Measurements from ENCODE around the gene SLC37A1.
"Not testable (repeated sequence)": the region's sequence is repeated elsewhere in the genome, so short reads cannot be mapped to it uniquely, and the experiment has no call there.

SLC37A1 gene

DNA sequence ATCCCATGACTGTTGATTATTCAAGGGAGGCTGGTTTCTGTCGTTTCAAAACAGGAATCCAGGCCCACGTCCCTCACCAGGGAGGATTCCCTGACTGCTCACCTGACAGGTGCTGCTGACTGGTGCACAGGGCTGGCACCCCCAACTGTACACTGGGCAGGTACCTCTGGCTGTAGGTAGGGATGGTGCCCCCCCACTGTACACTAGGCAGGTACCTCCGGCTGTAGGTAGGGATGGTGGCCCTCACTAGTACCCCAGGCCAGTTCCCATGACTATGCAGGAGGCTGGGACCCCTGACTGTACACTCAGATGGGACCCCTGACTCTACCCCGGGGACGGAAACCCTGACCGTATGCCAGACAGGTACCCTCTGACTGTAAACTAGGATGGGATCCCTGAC lies 106.2 kb downstream of the SLC37A1 start:
- no peak for DNase-seq (ENCODE audit: low read depth)

DNA sequence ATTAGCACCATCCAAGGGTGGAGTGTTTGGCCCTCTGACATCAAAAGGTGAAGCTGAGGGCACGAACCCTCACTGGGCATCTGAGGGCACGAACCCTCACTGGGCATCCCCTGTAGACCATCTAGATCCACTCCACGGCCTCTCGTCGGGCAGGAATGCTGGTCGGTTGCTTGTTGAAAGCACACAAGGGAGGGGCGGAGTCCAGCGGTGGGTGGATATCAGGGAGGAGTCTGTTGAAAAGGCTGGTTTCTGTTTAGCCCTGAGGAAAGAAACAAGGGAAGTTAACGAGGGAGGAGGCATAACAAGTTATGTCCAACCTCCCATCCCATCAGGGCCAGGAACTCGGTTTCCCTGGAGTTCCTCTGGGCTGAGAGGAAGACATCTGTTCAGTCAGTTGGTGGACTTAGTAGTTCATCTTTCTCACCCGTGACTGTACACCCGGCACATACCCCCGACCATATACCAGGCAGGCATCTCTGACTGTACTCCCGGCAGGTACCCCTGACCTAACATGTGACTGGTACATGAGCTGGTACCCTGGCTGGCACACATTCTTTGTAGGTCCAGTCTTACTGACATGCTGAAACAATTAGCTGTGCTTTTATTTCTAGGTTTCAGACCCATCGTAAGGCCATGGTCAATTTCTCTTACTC lies 107.6 kb downstream of the SLC37A1 start:
- DNase-seq (ENCODE audit: low read depth): no peak

DNA sequence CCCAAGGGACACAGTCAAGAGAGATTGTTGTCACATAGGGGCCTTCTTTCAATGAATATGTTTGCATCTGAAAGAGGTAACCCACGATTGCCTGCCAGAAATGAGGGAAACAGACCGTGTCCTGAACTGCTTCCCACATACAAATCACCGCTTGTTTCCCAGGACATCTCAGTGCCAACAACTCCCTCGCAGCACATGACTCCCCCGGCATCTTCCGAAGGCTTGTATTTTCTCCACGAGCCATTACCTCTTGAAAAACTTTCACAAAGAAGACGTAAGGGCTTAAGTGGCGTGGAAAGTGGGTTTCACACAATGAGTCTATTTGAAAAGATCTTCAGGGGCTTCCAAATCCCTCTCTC lies 108.1 kb downstream of the SLC37A1 start:
- DNase-seq (ENCODE audit: low read depth): no peak

DNA sequence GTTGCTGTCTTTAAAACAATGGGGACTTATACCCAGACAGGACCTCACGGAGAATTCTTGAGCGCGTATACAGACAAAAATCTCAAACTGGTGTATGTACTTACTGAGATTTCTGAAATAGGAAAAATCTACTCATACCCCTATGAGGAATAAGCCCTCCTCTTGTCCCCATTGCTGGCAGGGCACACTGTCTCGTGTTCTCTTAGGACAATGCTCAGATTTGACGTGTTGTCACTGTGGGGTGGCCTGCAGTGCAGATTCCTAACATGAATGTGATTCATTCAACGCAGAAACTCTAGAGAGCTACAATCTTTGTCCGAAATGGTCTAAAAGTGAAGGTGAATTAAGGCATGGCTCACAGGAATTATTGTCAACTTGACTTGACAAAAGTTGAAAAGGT lies 108.6 kb downstream of the SLC37A1 start:
- no peak for DNase-seq (ENCODE audit: low read depth)

DNA sequence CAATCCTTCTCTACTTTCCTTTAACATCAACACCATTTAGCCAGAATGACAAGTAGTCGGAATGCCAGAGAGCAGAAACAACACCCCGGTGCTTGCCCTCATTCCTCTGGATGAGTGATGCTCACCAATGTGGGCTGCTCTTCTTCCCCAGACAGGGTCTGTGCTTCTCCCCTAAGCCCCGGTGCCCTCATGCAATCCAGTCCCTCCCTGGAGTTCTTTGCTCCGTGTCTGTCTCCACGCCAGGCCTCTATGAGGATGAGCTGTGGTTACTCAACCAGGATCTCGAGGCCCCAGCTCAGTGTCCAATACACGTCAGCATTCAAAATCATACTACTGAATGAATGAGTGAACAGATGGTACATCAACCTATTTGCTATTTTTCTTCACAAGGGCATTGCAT lies 110.0 kb downstream of the SLC37A1 start:
- DNase-seq (ENCODE audit: low read depth): no peak

DNA sequence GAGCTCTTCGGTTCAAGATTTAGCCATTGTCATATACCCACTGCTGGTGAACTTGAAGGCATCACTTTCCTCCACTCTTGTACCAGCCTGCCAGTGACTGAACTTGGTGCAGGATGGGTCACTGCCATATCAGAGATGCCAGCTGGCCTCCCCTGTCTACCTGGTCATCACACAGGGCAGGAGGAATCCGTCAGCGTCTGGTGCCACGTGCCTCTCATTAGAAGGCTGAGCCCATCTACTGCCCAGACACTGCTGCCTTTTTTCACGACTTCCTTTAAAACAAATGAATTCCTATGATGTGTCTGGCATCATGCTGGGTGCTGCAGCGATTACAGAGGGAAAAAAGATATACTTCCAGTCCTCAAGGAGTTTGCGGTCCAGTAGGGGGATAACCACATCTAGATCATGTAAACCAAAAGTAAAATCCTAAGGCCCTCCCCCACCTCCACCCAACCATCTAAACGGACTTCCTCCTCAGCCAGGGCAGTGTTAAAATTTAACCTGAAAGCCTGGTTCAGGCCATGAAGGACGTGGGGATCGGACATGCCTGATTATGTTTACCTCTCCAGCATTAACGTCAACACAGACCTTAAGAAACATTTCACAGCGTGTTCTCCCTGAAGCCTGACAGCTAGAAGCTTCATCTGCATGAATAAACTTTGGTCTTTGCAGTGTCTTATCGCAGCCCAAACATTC lies 110.6 kb downstream of the SLC37A1 start:
- no peak for DNase-seq (ENCODE audit: low read depth)

DNA sequence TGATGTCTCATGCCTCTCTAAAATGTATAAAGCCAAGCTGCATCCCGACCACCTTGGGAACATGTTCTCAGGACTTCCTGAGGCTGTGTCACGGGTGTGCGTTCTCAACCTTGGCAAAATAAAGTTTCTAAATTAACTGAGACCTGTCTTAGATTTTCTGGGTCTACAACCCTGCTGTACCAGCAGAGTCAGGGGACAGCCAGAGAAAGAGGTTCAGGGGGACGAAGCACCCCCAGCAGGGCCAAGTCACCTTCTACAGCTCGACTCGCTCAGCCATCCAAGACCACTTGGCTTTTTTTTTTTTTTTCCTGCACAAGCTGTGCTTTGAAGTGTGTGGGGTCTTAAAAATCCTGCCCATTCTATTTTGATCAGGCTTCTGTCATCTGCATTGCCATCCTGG lies 111.3 kb downstream of the SLC37A1 start:
- no peak for DNase-seq (ENCODE audit: low read depth)

DNA sequence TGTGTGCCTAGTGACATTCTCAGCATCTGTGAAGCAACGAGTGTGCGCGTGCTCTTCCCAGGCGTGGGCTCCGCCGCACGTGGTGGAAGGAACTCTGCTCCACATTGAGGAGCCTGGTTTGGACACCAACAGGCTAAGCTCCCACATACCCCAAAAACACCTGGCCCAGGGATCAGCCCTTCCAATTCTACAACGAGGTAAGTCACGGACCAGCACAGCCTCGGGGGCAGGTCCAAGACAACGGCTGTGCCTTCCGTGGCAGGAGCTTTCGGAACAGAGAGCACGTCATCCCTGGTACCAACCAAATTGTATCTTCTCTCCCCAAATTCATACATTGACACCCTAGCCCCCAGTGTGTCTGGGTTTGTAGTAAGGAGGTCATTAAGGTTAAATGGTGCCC lies 112.5 kb downstream of the SLC37A1 start:
- DNase-seq (ENCODE audit: low read depth): no peak

DNA sequence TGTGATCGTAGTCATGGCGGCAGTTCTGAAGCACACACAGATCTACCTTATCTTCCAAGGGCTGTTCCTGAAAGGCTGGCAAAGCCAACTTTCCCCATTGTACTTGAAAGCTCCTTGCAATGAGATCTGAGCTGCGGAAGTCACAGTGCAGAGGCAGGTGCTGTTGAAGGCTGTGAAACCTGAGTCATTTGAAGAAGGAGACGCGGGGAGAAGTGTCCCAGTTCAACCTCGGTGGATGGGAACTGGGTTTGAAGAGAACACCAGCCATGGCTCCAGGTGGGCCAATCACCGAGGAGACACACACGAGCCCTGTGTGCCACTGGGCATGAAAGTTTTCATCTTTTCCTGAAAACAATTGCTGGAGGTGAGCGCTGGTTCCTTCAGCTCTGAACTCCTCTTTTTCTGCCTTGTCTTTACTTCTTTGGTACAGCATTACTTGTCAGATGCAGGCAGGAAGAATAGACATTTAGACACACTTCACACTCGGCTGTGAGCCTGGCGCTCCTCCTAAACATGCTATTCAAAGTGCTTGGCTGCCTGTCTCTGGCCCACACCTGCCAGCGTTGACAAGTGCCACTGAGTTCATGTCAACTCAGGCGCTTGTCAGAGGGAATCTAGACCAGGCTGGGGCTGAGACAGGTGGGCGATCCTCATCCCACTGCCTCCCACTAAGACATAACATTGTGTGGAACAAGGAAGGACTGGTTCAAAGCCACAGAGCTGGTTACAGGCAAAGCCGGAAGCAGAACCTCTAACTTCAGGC lies 114.1 kb downstream of the SLC37A1 start:
- no peak for DNase-seq (ENCODE audit: low read depth)

DNA sequence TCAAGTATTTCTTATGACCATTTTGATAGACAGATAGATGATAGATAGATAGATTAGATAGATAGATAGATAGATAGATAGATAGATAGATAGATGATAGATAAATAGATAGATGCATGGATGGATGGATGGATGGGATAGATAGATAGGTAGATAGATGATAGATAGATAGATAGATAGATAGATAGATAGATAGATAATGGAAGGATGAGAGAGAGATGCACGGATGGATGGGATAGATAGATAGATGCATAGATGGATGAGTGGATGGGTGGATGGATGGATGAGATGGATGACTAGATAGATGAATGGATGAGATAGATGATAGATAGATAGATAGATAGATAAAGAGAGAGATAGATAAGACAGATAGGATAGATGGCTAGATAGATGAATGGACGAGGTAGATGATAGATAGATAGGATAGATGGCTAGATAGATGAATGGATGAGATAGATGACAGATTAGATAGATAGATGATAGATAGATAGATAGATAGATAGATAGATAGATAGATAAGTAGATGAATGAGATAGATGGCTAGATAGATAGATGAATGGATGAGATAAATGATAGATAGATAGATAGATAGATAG lies 114.9 kb downstream of the SLC37A1 start:
- DNase-seq (ENCODE audit: low read depth): not testable (repeated sequence)

DNA sequence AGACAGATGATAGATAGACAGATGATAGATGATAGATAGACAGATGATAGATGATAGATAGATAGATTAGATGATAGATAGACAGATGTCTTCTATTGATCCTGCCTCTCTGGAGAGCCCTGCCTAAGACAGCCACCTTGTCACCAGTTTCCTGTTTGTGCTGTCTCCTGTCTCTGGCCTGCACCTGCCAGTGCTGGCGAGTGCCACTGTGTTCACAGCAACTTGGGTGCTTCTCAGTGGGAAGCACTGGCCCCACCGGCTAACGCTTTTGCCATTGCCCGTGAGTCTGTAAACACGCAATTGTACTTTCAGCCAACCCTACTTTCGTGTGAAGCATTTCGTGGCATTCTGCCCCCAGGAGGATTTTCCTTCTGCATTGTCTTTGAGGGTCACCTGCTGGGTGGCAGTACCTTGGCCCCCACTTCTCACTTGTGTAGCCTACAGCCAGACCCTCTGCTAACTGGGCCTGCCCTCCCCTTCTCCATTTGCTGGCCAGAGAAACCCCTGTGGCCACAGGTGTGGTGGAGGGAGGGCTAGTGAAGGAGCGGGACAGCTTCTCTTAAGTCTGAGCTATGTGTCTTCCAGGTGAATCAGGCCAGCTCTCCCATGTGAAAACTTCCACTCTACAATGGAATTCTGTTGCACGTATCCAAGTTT lies 116.4 kb downstream of the SLC37A1 start:
- DNase-seq (ENCODE audit: low read depth): no peak

DNA sequence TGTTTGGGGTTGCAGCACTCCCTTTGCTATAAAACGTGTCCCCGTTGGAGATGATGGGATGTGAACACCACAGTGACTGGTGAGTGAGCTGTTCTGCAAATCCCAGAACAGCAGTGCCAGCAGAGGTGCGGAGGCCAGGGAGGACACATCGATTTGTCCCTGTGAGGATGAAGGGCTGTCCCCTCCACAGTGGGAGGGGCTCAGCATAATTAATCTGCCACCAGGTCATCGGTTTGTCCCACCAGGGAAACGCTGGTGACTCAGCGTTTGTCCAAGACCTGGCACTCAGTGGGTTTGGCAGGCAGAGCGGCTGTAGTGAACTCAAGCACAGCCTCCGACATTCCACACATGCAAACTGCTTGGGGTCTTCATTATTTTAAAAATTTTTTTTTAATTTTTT lies 117.0 kb downstream of the SLC37A1 start:
- no peak for DNase-seq (ENCODE audit: low read depth)

All from activated T-cell treated with anti-CD3 and anti-CD28 coated beads for 1 hour (primary cell).